HK-2 (cell line): ENCODE results near the gene LRP5.
A peak's percentile ranks its signal among the peaks of the same experiment; 100 is the strongest.
"Not testable (repeated sequence)": the region's sequence is repeated elsewhere in the genome, so short reads cannot be mapped to it uniquely, and the experiment has no call there.

Experiments used
- DNase-seq: peaks from one replicate; pipeline ENCODE4 v3.0.0-alpha.2; 2018; ENCODE audit not compliant: unreplicated experiment

Gene LRP5

DNA sequence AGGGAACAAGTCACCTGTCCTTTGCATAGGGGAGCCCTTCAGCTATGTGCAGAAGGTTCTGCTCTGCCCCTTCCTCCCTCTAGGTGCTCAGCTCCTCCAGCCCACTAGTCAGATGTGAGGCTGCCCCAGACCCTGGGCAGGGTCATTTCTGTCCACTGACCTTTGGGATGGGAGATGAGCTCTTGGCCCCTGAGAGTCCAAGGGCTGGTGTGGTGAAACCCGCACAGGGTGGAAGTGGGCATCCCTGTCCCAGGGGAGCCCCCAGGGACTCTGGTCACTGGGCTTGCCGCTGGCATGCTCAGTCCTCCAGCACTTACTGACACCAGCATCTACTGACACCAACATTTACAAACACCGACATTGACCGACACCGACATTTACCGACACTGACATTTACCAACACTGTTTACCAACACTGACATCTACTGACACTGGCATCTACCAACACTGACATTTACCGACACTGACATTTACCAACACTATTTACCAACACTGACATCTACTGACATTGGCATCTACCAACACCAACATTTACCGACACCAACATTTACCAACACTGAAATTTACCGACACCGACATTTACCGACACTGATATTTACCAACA lies 76.3 kb downstream of the LRP5 start:
- no peak for DNase-seq

DNA sequence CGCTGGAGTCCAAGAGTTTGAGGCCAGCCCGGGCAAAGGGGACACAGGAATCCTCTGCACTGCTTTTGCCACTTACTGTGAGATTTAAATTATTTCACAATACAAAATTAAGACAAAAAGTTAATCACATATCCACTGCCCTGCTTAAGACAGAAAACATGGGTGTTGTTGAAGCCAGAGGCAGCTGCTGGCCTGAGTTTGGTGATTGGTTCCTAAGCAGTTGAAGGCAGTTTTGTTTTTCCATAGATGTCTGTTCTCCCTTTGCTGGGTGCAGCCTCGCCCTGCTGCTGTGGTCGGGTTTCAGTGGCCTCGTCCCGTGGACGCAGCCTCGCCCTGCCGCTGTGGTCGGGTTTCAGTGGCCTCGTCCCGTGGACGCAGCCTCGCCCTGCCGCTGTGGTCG lies 77.9 kb downstream of the LRP5 start:
- no peak for DNase-seq

DNA sequence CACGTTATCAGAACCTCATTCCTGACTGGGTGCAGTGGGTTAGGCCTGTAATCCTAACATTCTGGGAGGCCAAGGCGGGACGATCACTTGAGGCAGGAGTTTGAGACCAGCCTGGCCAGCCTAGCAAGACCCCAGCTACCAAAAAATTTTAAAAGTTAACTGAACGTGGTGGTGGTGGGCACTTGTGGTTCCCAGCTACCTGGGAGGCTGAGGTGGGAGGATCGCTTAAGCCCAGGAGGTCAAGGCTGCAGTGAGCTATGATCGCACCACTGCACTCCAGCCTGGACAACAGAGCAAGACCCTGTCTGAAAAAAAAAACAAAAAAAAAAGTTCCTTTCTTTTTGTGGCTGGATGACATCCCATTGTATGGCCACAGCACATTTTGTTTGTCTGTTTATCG lies 80.4 kb downstream of the LRP5 start:
- DNase-seq = no peak

DNA sequence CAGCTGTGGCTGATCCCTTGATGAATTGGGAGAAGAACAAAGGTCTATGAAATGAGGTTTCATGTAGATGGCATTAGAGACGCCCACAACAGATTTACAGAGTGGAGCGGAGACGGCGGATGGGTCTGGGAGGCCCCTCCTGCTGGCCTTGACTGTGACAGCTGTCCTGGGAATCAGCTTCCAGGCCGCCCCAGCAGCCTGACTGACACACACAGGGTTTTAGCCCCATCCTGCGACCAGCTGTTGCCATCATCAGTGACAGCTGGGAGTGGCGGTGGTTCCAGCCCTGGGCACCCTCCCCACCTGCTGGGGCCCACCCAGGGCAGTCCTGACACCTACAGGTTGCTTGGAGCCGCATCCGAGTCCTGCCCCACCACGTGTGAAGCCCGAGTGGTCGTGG lies 84.1 kb downstream of the LRP5 start:
- DNase-seq = no peak

DNA sequence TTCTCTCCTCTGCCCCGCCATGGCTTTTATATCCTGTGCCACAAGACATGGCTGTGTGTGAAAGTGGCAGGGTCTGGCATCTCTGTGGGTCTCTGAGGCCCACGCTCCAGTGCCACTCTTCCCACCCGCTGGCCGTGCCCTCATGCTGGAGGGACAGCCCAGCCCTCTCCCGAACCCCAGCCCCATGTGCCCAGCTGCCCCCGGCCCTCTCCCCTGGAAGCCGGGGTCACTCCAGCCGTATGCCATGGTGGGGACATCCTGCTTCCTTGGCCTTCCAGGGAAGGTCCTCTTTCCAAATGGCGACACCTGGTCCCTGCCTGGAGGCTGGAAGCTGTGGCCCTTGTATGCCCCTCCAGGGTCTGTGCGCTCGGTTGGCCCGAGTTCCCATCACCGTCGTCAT lies 84.9 kb downstream of the LRP5 start:
- no peak for DNase-seq

DNA sequence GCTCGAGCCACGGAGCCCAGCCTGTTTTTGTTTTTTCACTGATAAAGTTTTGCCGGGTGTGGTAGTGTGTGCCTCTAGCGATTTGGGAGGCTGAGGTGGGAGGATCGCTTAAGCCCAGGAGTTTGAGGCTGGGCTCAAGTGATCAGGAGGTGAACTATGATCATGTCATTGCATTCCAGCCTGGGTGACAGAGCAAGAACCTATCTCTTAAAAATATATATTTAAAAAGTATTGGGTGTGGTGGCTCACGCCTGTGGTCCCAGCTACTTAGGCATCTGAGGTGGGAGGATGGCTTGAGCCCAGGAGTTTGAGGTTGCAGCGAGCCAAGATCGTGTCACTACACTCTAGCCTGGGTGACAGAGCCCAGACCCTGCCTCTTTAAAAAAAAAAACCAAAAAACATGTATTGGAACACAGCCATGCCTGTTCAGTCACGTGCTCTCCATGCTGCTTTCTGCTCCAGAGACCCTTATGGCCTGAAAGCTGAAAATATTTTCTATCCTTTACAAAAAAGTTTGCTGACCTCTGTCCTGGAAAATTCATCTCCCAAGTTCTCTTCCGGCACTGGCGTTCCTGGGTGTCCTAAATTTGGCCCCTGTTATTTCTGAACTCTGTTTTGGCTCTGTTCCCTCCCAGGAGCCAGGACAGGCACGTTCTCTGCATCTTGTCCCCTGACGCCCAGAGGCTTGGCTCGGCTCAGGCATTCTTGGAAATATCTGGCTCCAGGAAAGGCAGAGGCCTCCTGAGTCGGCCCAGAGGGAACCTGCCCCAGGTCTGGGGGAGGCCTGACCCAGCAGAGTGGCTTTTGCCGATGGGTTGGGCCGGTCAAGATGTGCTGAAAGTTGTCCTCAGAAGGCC lies 86.8 kb downstream of the LRP5 start:
- DNase-seq = no peak

DNA sequence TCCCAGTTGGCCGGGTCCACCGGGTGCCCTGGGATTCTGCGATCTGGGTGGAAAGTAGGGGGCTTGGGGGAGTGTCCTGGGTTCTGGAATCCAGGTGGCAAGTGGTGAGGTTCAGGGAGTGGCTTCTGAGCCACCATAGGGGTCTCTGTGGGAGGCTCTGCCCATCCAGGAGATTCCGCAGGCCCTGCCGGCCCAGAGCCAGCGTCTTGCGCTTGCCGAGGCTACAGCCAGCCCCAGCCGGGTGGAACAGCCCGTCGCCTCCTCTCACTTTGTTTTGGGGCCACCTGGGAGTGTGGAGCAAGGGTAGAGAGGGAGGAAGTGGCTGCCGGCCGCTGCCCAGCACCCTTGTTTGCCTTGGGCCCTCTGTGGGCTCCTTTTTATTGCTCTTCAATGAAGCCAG lies 87.5 kb downstream of the LRP5 start:
- DNase-seq = no peak

DNA sequence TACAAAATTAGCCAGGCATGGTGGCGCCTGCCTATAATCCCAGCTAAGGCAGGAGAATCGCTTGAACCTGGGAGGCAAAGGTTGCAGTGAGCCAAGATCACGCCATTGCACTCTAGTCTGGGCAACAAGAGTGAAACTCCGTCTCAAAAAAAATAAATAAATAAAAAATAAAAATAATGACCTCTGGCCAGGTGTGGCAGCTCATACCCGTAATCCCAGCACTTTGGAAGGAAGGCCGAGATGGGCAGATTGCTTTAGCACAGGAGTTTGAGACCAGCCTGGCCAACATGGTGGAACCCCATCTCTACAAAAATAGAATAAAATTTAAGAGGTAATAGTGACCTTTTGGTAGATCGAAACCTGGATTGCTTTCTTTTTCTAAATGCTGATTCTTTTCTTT lies 88.2 kb downstream of the LRP5 start:
- DNase-seq = not testable (repeated sequence)

DNA sequence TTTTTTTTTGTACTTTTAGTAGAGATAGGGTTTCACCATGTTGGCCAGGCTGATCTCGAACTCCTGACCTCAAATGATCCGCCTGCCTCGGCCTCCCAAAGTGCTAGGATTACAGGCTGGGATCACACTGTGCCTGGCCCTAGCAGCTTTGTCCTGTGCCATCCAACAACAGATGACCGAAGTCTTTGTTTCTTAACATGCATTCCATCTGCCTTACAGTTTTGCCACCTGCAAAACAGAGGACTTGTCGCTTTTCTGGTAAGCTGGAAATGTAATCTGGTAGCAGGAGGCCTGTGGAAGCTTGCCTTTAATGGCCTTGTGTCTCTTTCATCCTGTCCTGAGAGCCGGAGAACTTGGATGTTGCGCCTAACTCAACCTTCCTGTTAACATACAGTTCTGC lies 89.5 kb downstream of the LRP5 start:
- no peak for DNase-seq

DNA sequence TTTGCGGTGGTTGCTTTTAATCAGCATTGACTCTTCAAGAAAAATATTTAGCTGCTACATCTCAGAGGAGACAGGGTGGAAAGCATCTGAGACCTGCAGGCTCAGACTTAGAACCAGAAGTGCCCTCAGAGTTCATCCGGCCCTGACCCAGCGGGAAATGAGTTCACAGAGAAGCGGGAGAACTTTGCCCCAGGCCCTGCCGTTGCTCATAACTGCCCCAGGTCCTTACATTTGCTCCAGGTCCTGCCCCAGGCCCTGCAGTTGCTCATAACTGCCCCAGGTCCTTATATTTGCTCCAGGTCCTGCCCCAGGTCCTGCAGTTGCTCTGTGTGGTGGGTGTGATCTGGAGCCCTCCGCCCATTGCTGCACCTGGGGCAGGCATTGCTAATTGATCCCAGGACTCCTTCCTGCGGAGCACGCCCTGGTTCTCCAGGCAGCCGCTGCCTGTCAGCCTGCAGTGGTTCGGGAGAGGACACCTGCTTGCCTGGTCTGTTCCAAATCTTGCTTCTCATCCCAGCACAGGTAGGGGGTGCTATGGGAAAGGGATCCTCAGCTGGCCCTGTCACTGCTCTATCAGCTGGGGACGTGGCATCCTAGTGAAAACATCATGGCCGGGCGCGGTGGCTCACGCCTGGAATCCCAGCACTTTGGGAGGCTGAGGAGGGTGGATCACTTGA lies 90.1 kb downstream of the LRP5 start:
- no peak for DNase-seq

DNA sequence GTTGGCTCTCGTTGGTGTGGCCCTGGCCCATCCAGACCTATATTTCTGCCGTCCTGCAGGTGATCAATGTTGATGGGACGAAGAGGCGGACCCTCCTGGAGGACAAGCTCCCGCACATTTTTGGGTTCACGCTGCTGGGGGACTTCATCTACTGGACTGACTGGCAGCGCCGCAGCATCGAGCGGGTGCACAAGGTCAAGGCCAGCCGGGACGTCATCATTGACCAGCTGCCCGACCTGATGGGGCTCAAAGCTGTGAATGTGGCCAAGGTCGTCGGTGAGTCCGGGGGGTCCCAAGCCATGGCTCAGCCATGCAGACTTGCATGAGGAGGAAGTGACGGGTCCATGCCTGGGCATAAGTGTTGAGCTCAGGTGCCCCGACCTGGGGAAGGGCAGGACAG lies 91.0 kb downstream of the LRP5 start:
- no peak for DNase-seq

DNA sequence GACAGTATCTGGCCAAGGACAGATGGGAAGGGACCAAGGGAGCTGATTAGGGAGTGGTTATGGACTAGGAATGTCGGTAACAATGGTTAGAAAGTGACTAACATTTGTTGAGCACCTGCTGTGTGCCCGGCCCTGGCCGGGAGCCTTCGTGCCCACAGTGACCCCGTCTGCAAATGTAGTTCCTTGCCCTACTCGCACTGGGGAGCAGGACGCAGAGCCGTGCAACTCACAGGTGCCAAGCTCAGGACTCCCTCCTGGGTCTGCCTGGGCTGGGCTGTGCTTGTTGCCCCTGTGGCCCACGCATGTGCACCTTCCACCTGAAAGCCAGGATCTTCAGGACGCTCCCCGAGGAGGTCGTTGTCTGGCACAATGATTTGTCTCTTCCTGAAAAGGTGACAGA lies 91.4 kb downstream of the LRP5 start:
- DNase-seq = no peak

DNA sequence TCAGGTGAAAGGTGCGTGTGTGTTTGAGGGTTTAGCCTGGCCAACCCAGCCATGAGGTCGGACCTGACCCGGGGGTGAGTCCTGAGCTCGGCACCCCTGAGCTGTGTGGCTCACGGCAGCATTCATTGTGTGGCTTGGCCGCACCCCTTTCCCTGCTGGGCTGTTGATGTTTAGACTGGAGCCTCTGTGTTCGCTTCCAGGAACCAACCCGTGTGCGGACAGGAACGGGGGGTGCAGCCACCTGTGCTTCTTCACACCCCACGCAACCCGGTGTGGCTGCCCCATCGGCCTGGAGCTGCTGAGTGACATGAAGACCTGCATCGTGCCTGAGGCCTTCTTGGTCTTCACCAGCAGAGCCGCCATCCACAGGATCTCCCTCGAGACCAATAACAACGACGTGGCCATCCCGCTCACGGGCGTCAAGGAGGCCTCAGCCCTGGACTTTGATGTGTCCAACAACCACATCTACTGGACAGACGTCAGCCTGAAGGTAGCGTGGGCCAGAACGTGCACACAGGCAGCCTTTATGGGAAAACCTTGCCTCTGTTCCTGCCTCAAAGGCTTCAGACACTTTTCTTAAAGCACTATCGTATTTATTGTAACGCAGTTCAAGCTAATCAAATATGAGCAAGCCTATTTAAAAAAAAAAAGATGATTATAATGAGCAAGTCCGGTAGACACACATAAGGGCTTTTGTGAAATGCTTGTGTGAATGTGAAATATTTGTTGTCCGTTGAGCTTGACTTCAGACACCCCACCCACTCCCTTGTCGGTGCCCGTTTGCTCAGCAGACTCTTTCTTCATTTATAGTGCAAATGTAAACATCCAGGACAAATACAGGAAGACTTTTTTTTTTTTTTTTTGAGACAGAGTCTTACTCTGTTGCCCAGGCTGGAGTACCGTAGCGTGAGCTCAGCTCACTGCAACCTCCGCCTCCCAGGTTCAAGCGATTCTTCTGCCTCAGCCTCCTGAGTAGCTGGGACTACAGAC lies 94.2 kb downstream of the LRP5 start:
- DNase-seq = no peak

DNA sequence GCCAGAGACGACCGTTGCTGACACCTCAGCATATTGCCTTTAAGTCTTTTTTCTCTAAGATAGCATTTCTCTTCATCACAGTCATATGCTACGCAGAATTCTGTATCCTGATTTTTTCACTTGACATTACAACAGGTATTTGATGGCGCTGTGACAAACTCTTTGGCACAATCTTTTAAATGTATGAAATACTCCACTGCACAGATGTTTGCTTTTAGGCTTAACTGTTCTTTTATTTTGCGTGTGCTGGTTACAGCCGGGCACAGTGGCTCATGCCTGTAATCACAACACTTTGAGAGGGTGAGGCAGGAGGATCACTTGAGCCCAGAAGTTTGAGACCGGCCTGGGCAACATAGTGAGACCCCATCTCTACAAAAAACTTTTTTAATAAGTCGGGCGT lies 96.1 kb downstream of the LRP5 start:
- DNase-seq = no peak

DNA sequence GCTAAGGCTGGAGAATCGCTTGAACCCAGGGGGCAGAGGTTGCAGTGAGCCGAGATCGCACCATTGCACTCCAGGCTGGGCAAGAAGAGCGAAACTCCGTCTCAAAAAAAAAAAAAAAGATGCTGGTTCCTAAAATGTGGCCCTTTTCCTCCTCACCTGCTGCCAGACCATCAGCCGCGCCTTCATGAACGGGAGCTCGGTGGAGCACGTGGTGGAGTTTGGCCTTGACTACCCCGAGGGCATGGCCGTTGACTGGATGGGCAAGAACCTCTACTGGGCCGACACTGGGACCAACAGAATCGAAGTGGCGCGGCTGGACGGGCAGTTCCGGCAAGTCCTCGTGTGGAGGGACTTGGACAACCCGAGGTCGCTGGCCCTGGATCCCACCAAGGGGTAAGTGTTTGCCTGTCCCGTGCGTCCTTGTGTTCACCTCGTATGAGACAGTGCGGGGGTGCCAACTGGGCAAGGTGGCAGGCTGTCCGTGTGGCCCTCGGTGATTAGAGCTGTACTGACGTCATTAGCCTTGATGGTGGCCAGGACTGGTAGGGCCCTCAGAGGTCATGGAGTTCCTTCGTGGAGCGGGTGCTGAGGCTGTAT lies 97.5 kb downstream of the LRP5 start:
- no peak for DNase-seq

DNA sequence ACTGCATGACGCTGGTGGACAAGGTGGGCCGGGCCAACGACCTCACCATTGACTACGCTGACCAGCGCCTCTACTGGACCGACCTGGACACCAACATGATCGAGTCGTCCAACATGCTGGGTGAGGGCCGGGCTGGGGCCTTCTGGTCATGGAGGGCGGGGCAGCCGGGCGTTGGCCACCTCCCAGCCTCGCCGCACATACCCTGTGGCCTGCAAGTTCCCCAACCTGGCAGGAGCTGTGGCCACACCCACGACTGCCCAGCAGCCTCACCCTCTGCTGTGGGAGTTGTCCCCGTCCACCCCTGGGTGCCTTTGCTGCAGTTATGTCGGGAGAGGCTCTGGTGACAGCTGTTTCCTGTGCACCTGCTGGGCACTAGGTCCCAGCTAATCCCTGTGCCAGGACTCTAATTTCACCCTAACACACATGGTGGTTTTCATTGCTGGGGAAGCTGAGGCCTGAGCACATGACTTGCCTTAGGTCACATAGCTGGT lies 99.2 kb downstream of the LRP5 start:
- no peak for DNase-seq

DNA sequence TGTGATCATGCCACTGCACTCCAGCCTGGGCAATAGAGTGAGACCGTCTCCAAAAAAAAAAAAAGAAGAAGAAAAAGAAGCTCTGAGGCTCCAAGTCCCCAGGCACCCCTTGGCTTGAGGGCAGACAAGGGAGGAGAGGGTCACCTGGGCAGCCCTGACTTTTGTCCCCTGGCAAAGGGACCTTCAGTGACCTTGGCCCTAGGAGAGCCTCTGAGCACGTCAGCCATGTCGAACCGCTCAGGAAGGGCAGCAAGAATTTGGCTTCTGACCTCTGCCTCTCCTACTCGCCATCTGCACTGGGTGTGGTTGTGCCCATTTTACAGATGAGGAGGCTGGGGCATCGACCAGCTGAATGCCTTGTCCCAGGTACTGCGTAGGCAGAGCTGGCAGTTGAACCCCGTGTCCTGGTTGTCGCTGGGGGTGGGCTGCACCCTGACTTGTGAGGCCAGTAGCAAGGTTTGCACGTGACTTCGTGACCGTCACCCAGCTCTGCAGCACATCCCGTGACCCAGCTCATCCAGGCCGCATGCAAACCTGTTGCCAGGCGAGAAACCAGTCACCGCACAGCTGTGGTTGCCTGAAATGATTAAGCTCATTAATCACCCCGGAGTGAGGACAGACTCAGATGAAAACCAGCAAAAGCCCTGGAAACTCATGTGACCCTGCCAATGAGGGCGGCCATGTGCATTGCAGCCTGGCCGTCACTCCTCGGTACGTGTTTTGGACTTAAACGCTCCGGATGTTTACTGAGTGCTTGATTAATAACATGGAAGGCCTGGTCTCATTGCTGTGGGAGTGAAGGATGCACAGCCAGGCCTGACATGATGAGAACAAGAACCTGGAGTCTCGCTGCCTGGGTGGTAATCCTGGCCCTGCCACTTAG lies 100.4 kb downstream of the LRP5 start:
- peak; percentile 59 for DNase-seq

DNA sequence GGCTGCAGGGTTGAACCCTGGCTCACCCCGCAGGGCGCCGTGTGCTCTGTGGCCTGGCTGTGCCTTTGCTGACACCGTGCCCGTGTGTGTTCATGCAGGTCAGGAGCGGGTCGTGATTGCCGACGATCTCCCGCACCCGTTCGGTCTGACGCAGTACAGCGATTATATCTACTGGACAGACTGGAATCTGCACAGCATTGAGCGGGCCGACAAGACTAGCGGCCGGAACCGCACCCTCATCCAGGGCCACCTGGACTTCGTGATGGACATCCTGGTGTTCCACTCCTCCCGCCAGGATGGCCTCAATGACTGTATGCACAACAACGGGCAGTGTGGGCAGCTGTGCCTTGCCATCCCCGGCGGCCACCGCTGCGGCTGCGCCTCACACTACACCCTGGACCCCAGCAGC lies 101.2 kb downstream of the LRP5 start:
- DNase-seq = no peak

DNA sequence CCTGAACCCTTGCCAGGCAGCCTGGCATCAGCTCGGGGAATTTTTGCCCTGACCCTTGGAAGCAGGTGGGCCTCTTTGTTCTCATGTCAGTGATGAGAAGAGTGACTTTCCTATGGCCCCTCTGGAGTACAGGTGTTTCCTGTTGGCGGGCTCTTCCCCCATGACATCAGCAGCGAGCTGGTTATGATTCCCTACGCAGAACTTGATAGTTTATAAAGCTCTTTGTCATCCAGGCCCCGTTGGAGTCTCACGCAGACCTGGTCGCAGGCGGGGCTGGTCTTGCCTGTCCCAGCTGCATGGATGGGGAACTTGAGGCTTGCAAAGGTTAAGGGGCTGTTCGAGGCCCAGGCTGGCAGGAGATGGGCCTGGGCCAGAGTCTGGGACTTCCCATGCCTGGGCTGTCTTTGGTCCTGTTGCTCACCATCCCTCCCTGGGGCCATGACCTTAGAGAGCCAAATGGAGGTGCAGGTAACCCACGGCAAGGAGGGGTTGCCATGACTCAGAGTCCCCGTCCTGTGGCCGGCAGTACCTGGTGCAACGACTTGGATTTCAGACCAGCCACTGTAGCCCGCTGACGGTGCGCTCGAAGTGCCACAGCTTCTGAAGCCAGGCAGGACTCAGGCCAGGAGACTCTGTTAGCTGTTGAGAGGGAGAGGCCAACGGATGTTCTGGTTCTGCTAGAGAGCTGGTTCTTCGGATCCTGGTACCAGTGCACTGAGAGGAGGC lies 102.3 kb downstream of the LRP5 start:
- DNase-seq = no peak
